Erythroblast (primary cell): ENCODE measurements around the gene SLC6A7.

ENCODE experiments used
- GATA1 ChIP-seq: IDR thresholded peaks from 2 replicates; pipeline ENCODE4 v1.6.1; 2011; ENCODE audit warnings: low read depth, mild to moderate bottlenecking, control low read depth, low read length, moderate library complexity
- POLR2A ChIP-seq: IDR thresholded peaks from 2 replicates; pipeline ENCODE4 v1.6.1; 2011; ENCODE audit warnings: mild to moderate bottlenecking, low read length

- TF ChIP-seq POLR2A (no peak), GATA1 (no peak)
These were observed 49.0 kb upstream of the SLC6A7 start for GRCh38 chr5:150140830-150141229.
